PFSK-1 (cell line): ENCODE results near the gene RPLP2.

Experiments
- POLR2AphosphoS5 ChIP-seq: IDR thresholded peaks from 2 replicates; pipeline ENCODE4 v1.6.1; 2012; ENCODE audit warnings: low read depth, mild to moderate bottlenecking, control low read depth, low read length, moderate library complexity
- SIN3A ChIP-seq: IDR thresholded peaks from 2 replicates; pipeline ENCODE4 v1.6.1; 2012; ENCODE audit warnings: mild to moderate bottlenecking, low read length, moderate library complexity, borderline replicate concordance; ENCODE audit not compliant: insufficient read depth
- TAF1 ChIP-seq: IDR thresholded peaks from 2 replicates; pipeline ENCODE4 v1.6.1; 2012; ENCODE audit warnings: low read length, control low read depth, borderline replicate concordance; ENCODE audit not compliant: insufficient read depth

DNA sequence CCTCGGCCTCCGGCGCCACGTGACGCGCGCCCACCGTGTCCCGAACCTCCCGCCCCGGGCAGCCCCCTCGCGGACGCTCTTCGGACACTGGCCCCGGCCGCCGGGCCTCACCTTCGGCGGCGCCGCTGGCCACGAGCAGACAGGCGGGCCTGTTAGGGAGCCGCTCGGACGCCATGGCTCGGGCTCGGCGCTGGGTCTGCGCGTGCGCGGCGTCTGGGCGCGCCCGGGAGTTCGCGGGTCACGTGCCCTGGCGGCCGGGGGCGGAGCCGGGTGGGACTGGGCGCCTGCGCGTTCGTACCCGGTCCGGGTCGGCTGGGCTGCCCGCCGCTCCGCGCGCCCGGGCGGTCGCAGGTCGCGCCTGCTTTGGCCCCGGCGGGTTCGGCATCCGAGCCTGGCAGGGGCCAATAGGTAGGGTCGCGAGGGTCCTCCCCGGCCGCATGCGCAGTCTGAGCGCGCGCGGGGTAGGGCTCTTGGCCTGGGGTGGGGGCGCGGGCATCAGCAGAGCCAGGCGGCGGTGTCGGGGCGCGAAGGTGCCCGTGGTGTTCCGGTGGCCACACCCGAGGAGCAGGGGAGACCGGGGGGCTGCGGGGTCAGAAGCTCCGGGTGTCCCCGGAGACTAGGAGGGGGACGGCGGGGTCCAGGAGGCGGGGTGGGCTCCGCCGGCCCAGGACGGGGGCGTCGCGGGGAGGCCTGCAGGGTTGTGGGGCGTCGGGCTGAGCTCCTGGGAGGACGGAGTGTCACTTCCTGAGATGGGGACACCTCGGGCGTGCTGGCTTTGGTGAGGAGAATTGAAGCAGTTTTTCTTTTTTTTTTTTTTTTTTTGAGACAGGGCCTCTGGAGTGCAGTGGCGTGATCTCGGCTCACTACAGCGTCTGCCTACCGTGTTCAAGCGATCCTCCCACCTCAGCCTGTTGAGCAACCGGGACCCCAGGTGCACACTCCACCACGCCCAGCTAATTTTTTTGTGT lies 32.2 kb upstream of the RPLP2 start, which contains the start of gene GATD1:
- TF ChIP-seq POLR2AphosphoS5: peak; percentile 83
- peak; percentile 85 for TF ChIP-seq TAF1
- no peak for TF ChIP-seq SIN3A
